ENCODE measurements around the gene DNAJB6.
"Not testable (repeated sequence)": the region's sequence is repeated elsewhere in the genome, so short reads cannot be mapped to it uniquely, and the experiment has no call there.

DNAJB6 gene

GRCh38 chr7:157329447-157329846 lies 7.4 kb upstream of the DNAJB6 start:
- no peak for DNase-seq

GRCh38 chr7:157330567-157330966 lies 6.2 kb upstream of the DNAJB6 start:
- not testable (repeated sequence) for DNase-seq

GRCh38 chr7:157331049-157331448 lies 5.8 kb upstream of the DNAJB6 start:
- not testable (repeated sequence) for DNase-seq

GRCh38 chr7:157335236-157335635 lies 1.6 kb upstream of the DNAJB6 start:
- no peak for DNase-seq

- no peak for DNase-seq
Observed at GRCh38 chr7:157335991-157336382, 817 bp upstream of the DNAJB6 start.

- DNase-seq: no peak
Observed at GRCh38 chr7:157337316-157338149, 729 bp downstream of the DNAJB6 start.

GRCh38 chr7:157339777-157340677 lies 3.2 kb downstream of the DNAJB6 start:
- peak; percentile 15 for DNase-seq

- DNase-seq: no peak
Observed at GRCh38 chr7:157347217-157347904, 10.6 kb downstream of the DNAJB6 start.

- DNase-seq: no peak
Observed at GRCh38 chr7:157348548-157348947, 11.7 kb downstream of the DNAJB6 start.

- DNase-seq: no peak
Observed at GRCh38 chr7:157352516-157352915, 15.7 kb downstream of the DNAJB6 start.

- no peak for DNase-seq
Observed at GRCh38 chr7:157355784-157356511, 19.1 kb downstream of the DNAJB6 start.

GRCh38 chr7:157357129-157358040 lies 20.6 kb downstream of the DNAJB6 start:
- no peak for DNase-seq

GRCh38 chr7:157358041-157358752 lies 21.4 kb downstream of the DNAJB6 start:
- no peak for DNase-seq

GRCh38 chr7:157358753-157359096 lies 21.9 kb downstream of the DNAJB6 start:
- DNase-seq: no peak

GRCh38 chr7:157359581-157359980 lies 22.8 kb downstream of the DNAJB6 start:
- no peak for DNase-seq

- DNase-seq: no peak
Observed at GRCh38 chr7:157360483-157361025, 23.8 kb downstream of the DNAJB6 start.

GRCh38 chr7:157361537-157361936 lies 24.7 kb downstream of the DNAJB6 start:
- no peak for DNase-seq

- no peak for DNase-seq
Observed at GRCh38 chr7:157362729-157363128, 25.9 kb downstream of the DNAJB6 start.

GRCh38 chr7:157366722-157367121 lies 29.9 kb downstream of the DNAJB6 start:
- DNase-seq: no peak

GRCh38 chr7:157368955-157369354 lies 32.2 kb downstream of the DNAJB6 start:
- no peak for DNase-seq

- DNase-seq: no peak
Observed at GRCh38 chr7:157370742-157371141, 33.9 kb downstream of the DNAJB6 start.
